ENCODE measurements around the gene HSD3B2.

HSD3B2 gene

GRCh38 chr1:119404736-119405135, 10.2 kb upstream of the HSD3B2 start:
- DNase-seq: no peak

- no peak for DNase-seq
These were observed 5.2 kb upstream of the HSD3B2 start for GRCh38 chr1:119409731-119410130.

- DNase-seq: no peak
These were observed 4.0 kb upstream of the HSD3B2 start for GRCh38 chr1:119410961-119411360.

GRCh38 chr1:119416006-119416640, 1.2 kb downstream of the HSD3B2 start:
- no peak for DNase-seq

- no peak for DNase-seq
These were observed 4.2 kb downstream of the HSD3B2 start for GRCh38 chr1:119419109-119419508.

- DNase-seq: no peak
These were observed 5.7 kb downstream of the HSD3B2 start for GRCh38 chr1:119420638-119421037.

- DNase-seq: no peak
These were observed 7.7 kb downstream of the HSD3B2 start for GRCh38 chr1:119422631-119423030.

- no peak for DNase-seq
These were observed 14.0 kb downstream of the HSD3B2 start for GRCh38 chr1:119428991-119429390.

- no peak for DNase-seq
These were observed 14.7 kb downstream of the HSD3B2 start for GRCh38 chr1:119429687-119430086.

- DNase-seq: no peak
These were observed 15.5 kb downstream of the HSD3B2 start for GRCh38 chr1:119430486-119430885.

- no peak for DNase-seq
These were observed 16.9 kb downstream of the HSD3B2 start for GRCh38 chr1:119431836-119432235.

GRCh38 chr1:119435052-119435451, 20.1 kb downstream of the HSD3B2 start:
- DNase-seq: no peak

GRCh38 chr1:119438761-119439160, 23.8 kb downstream of the HSD3B2 start:
- DNase-seq: no peak

GRCh38 chr1:119440721-119441307, 25.9 kb downstream of the HSD3B2 start:
- no peak for DNase-seq

GRCh38 chr1:119442756-119443155, 27.8 kb downstream of the HSD3B2 start:
- no peak for DNase-seq

- no peak for DNase-seq
These were observed 31.4 kb downstream of the HSD3B2 start for GRCh38 chr1:119446321-119446720.

GRCh38 chr1:119447344-119448126, 32.6 kb downstream of the HSD3B2 start:
- DNase-seq: no peak

GRCh38 chr1:119448127-119448511, 33.2 kb downstream of the HSD3B2 start:
- peak in 1 of 2 experiments; percentile 4 for DNase-seq

GRCh38 chr1:119449971-119450370, 35.0 kb downstream of the HSD3B2 start:
- peak in 1 of 2 experiments; percentile 1 for DNase-seq

GRCh38 chr1:119451158-119451557, 36.2 kb downstream of the HSD3B2 start:
- DNase-seq: no peak

GRCh38 chr1:119452091-119452490, 37.1 kb downstream of the HSD3B2 start:
- DNase-seq: no peak

- DNase-seq: no peak
These were observed 38.1 kb downstream of the HSD3B2 start for GRCh38 chr1:119453021-119453420.

- DNase-seq: no peak
These were observed 48.0 kb downstream of the HSD3B2 start for GRCh38 chr1:119462964-119463363.

- no peak for DNase-seq
These were observed 48.6 kb downstream of the HSD3B2 start for GRCh38 chr1:119463569-119463968.
